HG03175 (cell line): ENCODE data around the gene CACNA1C.

Experiments used
- ATAC-seq: cut with Tn5 transposase; IDR thresholded peaks from one replicate; pipeline ENCODE4 v1.9.1; 2021; ENCODE audit warnings: mild to moderate bottlenecking, moderate library complexity; ENCODE audit not compliant: unreplicated experiment

CACNA1C gene

DNA sequence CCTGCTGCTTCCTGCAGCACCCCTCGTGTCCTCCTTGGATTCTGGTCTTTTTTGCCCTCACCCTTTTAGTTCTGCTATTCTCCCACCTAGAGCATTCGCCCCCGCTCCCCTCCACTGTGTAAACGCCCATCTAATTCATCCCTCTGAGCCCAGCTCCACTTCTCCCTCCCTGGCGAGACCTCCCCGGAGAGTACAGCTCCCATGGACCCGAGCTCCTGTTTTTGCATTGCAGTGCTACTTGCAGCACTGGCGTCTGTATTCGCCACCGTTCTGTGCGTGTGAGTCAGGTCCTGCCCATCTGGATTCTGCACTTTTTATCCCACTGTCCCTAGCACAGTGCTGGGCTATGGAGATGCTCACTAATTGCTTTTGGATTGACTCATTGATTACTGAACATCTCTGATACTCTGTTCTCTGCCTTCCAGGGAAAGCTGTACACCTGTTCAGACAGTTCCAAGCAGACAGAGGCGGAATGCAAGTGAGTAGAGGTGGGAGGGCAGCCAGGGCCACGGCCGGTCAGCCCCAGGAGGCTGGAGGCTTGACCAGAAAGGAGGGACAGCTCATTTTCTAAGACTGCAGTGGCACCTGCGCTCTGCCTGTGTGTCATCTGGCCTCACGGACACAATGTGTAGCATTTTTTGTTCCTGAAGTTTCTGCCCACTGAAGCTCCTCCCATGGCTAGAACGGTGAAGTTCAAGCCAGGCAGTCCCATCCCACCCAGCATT lies 553.6 kb downstream of the CACNA1C start:
- no peak for ATAC-seq

GRCh38 chr12:2607881-2608607 lies 555.3 kb downstream of the CACNA1C start:
- ATAC-seq: no peak

GRCh38 chr12:2608608-2608945 lies 555.8 kb downstream of the CACNA1C start:
- ATAC-seq: no peak

DNA sequence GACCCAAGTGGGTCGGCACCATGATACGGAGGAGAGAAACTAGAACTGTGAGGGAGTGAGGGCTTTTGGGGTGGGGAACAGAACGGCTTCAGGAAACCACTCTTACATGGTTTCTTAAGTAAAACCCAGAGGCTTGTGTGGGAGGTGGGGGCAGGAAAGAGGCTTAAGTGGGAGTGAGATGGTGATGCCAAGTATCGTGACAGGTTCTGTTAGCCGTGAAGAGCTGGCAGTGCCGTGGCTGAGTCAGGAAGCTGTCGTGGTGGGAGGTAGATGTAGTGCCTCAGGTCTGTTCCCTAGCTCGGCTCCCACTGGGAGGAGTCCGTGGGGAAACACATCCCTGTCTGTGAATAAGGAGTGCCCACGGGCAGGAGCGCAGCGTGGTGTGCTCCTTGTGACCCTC lies 556.2 kb downstream of the CACNA1C start:
- ATAC-seq: no peak

GRCh38 chr12:2610358-2610757 lies 557.6 kb downstream of the CACNA1C start:
- ATAC-seq: no peak

- no peak for ATAC-seq
Observed at GRCh38 chr12:2613326-2614073, 560.7 kb downstream of the CACNA1C start.

DNA sequence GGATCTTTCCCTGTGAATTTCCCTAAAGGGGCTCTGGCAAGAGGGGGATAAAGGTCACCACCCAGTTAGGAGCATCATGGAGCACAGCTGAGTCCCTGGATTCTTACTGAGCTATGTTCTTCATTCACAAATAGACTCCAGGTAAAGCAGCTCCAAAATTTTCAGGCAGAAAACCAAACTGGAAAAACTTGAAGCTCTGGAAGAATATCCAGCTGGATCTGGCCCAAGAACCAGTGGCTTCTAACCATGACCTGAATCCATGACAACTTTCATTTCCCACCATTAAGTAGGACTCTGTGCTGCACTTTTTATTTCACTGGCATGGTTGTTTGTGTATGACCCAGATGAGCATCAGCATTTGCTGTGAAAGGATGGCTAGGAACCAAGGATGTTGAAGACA lies 561.6 kb downstream of the CACNA1C start:
- no peak for ATAC-seq

DNA sequence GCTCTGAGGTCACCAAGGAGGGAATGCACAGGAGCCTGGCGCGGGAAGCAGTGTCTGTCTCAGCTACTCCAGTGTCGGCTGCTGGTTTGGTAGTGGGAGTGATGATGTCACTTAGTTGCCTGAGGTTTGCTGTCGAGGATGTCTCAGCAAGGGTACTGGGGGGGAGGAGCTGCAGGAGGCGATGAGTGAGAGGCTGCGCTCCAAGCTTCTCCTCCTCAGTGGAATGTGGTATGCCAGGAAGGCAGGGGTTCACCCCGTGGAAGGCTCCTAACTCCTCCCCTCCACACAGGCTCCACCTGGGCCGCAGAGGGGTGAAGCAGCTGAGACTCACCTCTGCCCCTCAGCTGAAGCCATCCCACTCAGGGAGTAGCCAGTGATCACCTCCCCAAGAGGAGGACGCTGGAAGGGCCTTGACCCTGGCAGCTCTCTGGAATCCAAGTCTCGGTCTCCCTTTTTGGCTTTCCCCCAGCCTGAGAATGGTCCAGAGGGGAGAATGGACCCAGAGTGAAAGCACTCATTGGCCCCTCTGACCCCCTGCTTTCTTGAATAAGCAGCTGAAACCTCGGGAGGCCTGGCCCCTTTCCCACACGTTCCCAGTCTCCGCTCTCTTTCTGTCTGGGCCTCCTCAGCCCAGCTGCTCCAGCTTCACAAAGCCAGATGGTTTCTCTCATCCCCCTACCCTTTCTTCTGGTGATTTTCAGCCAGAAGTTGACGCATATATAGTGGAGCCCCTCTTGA lies 563.0 kb downstream of the CACNA1C start:
- no peak for ATAC-seq

GRCh38 chr12:2616763-2617162 lies 564.0 kb downstream of the CACNA1C start:
- no peak for ATAC-seq

DNA sequence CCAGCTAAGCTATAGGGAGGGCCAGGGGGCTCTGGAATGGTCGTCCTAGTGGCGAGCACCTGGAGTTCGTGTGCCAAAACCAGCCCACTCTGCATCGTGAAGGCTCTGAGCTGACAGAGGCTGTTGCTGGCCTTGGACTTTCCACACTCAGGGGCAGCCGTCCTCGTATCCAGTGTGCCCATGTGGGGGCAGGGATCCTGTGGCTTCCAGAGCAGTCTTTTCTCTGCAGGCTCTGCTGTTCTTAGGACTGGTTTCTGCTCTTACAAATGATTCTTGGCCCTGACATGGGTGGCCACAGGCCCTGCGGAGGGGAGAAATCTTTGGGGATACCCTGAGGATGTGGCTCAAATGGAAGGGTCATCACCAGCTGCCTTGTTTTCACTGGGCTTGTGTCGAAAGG lies 564.6 kb downstream of the CACNA1C start:
- no peak for ATAC-seq

GRCh38 chr12:2618291-2618995 lies 565.7 kb downstream of the CACNA1C start:
- no peak for ATAC-seq

DNA sequence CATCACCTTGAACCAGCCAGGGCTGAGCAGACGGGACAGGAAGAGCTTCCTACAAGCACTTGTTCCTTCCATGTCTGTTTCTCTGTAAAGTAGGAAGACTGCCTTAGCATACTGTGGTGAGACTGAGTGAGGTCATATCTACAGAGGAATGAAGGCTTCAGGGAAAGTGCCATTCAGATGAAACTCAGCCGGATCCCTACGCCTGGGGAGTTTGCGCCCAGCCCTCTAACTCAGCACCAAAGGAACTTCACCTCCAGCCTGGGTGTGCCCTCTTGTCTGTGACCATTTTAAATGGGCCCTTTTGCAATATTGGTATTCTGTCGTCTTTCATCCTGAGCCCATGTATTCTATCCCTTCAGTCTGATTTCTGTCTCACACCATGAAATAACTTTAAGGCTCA lies 566.3 kb downstream of the CACNA1C start:
- ATAC-seq: no peak

GRCh38 chr12:2622460-2622859 lies 569.7 kb downstream of the CACNA1C start:
- no peak for ATAC-seq

DNA sequence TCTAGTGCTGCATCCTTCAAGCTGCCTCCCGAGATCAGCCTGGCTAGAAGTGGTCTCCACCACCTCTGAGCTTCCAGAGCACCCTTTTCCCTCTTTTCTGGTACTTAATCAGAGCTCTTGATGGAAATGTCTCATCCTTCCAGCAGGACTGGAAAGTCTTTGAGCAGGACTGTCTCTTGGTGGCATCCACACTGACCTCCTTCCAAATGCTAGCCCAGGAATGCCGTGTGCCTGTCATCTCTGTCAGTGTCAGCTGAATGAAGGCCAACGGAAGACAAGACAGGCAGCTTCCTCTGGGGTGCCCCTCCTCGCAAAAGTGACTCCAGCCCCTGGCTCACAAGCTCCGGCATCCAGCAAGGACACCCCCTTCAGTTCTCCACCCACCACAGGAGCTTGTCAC lies 570.7 kb downstream of the CACNA1C start:
- no peak for ATAC-seq

GRCh38 chr12:2624543-2625288 lies 571.9 kb downstream of the CACNA1C start:
- ATAC-seq: no peak

- no peak for ATAC-seq
Observed at GRCh38 chr12:2625289-2625612, 572.5 kb downstream of the CACNA1C start.

DNA sequence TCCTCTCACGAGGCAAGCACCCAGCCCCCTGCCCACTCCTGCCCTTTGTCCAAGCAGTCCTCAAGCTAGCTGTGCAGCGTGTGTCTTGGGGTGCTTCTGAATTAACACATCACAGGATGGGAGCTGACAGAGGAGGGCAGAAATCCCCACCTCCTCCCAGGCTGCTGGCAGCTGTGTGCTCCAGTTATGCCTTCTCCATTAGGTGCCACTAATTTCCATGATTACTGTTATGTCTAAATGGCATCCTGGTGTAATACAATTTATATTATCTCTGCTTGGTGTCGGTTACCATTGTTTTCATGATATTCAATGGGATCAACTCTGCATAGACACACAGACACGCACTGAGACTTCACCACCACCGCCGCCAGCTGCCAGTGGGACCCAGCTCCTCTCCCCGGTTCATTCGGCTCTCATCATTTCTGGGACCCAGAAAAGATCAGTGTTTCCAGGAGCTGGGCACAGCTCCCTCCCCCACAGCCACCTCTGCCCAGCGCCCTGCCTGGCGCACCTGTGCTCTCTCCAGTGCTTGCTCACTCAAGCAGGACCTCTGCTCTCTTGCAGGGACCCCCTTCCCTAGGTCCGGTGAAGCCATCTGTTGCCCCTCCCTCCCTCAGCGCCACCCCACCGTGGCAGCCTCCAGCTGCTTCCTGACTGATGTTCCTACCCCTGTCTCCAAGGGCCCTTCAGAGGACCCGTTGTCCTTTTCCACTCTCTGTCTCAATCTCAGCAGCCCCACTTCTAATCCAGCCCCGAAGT lies 574.5 kb downstream of the CACNA1C start:
- no peak for ATAC-seq

GRCh38 chr12:2627835-2628191 lies 575.0 kb downstream of the CACNA1C start:
- no peak for ATAC-seq

DNA sequence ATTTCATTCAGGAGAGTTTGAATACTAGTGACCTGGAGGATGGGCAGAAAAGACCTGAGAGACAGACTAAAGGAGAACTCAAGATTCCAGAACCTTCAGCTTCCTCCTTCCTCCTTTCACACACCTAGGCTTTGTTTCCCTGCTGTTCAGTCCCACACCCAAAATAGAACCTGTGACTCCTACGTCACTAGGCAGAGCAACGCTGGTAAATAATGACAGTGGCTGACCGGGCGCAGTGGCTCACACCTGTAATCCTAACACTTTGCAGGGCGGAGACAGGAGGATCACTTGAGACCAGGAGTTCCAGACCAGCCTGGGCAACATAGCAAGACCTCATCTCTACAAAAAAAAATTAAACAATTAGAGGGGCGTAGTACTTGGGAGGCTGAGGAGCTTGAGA lies 575.6 kb downstream of the CACNA1C start:
- ATAC-seq: no peak
